ENCODE results near the gene AKT1. TPM values are rescaled to one million over a fixed set of nuclear protein-coding genes. Genes with fewer than 3 reads are reported as not detected.

Gene AKT1
- total RNA-seq, result 10 to 100 TPM; 66.7 to 92.1 (median 83.9) TPM
- long read RNA-seq, partial matches to known transcripts, result 3 of 7 reads
- long read RNA-seq, other reads (novel, unspliced or antisense), result 4 of 7 reads

DNA sequence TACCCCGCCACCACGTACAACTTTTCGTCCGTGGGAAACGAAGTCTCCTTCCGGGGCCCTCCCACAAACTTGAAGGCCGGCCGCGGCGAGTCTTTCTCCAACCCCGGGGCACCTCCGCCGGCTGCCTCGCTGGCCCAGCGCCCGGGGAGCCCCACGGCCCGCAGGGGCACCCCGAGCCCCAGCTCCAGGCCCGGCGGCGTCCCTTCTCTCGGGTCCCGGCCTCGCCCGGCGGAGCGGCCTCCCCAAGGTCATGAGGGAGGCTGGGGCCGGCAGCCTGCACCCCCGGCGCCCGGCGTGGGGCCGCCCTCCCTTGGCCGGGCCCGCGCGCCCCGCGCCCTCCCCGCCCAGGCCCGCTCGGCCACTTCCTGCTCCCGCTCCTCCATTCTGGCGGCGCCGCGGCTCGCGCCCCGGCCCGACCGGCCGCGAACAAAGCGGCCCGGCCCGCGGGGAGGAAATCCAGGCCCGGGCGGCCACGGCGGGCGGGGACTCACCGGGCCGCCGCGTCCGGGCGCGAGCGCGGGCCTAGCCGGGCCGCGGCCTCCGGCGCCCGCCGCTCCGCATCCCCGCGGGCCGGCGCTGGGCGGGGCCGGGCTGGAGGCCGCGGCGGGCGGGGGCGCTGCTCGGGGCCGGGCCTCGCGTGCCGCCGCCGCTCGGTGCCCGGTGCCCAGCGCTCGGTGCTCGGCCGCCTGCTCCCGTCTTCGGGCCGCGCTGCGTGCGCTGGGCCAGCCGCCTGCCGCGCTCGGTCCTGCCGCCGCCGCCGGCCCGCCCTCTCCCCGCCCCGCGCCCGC lies at the start of gene AKT1:
TSS of gene AKT1 (minus strand) at position 756 of the 788 bp plus-strand sequence. CDS start 3,105 bp downstream, outside the sequence.
- Histone ChIP-seq H3K9me3 (no peaks in the 10 kb centered on the region), H3K36me3 (no peaks in the 10 kb centered on the region), H3K4me1 (peaks cover 0 to 49% (median 25%) of the 10 kb centered on the region in 4 donors), H3K27me3 (no peaks in the 10 kb centered on the region), H3K27ac (peak within 1 kb of the TSS; percentile 68 to 81 (median 73)), H3K4me3 (peak within 1 kb of the TSS; percentile 69 to 88 (median 82))
- no CpG with 5 or more reads among the region's 124 CpGs for WGBS (ENCODE audit: insufficient coverage, low coverage, low lambda C conversion rate, missing lambda C conversion rate)
- intact Hi-C loops (cut with DNase I), result no loop called here
- DNase-seq (no peak), ATAC-seq (no peak)
- TF ChIP-seq, protein P1, sequence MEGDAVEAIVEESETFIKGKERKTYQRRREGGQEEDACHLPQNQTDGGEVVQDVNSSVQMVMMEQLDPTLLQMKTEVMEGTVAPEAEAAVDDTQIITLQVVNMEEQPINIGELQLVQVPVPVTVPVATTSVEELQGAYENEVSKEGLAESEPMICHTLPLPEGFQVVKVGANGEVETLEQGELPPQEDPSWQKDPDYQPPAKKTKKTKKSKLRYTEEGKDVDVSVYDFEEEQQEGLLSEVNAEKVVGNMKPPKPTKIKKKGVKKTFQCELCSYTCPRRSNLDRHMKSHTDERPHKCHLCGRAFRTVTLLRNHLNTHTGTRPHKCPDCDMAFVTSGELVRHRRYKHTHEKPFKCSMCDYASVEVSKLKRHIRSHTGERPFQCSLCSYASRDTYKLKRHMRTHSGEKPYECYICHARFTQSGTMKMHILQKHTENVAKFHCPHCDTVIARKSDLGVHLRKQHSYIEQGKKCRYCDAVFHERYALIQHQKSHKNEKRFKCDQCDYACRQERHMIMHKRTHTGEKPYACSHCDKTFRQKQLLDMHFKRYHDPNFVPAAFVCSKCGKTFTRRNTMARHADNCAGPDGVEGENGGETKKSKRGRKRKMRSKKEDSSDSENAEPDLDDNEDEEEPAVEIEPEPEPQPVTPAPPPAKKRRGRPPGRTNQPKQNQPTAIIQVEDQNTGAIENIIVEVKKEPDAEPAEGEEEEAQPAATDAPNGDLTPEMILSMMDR (IDR thresholded peaks at IDR 0.05), result no peak
- TF ChIP-seq POLR2A (IDR thresholded peaks at IDR 0.05), result no peak

GRCh38 chr14:104845033-104845666 lies 49.6 kb upstream of the AKT1 start:
- H3K9me3 ChIP-seq, result no peaks in the 10 kb centered on the region
- H3K4me3 ChIP-seq, result no peak overlapping the region
- peaks cover 0 to 11% (median 4%) of the 10 kb centered on the region in 4 donors for H3K4me1 ChIP-seq
- no peaks in the 10 kb centered on the region for H3K36me3 ChIP-seq
- peaks cover 0 to 15% of the 10 kb centered on the region in 2 donors for H3K27me3 ChIP-seq
- WGBS (ENCODE audit: insufficient coverage, low coverage, low lambda C conversion rate, missing lambda C conversion rate), result 75% methylated on average over 4 of the region's 4 CpGs
- H3K27ac ChIP-seq, result no peak overlapping the region
- intact Hi-C loops (cut with DNase I), result no loop called here
- peak in 1 of 3 donors; percentile 37 for DNase-seq
- ATAC-seq, result no peak
- no peak for TF ChIP-seq POLR2A (IDR thresholded peaks at IDR 0.05)
- TF ChIP-seq, protein P1 (IDR thresholded peaks at IDR 0.05), result no peak

- Histone ChIP-seq H3K27ac (no peak overlapping the region), H3K27me3 (peaks cover 0 to 15% of the 10 kb centered on the region in 2 donors), H3K4me1 (peaks cover 0 to 11% (median 4%) of the 10 kb centered on the region in 4 donors), H3K9me3 (no peaks in the 10 kb centered on the region), H3K4me3 (no peak overlapping the region), H3K36me3 (no peaks in the 10 kb centered on the region)
- peak in 1 of 3 donors; percentile 46 for DNase-seq
- intact Hi-C loops (cut with DNase I), result no loop called here
- ATAC-seq, result peak in 3 of 4 donors; percentile 15 to 41 (median 20)
- TF ChIP-seq, protein P1 (IDR thresholded peaks at IDR 0.05), result no peak
- TF ChIP-seq POLR2A (IDR thresholded peaks at IDR 0.05), result no peak
- WGBS (ENCODE audit: insufficient coverage, low coverage, low lambda C conversion rate, missing lambda C conversion rate), result 9% methylated on average over 17 of the region's 27 CpGs
Observed at GRCh38 chr14:104844306-104845032, 48.9 kb upstream of the AKT1 start.
